ENCODE measurements around the gene PIM2. TPM values are rescaled to one million over a fixed set of nuclear protein-coding genes. Genes with fewer than 3 reads are reported as not detected.

Gene PIM2
- total and polyA plus RNA-seq, 2 experiments from 2014 or later = 11.5 to 16.8 TPM

- Histone ChIP-seq H3K9me2 (replicated peaks; ENCODE audit: insufficient read depth) (no peaks in the 10 kb centered on the region), H3K4me3 (no peak overlapping the region), H3K79me2 (peaks cover 17% of the 10 kb centered on the region), H3K4me1 (ENCODE audit: insufficient read depth) (no peaks in the 10 kb centered on the region), H3K9me3 (ENCODE audit: low read depth) (no peaks in the 10 kb centered on the region), H3K36me3 (replicated peaks; ENCODE audit: insufficient read depth, low read depth) (no peaks in the 10 kb centered on the region), H3K27me3 (no peaks in the 10 kb centered on the region), H4K20me1 (ENCODE audit: insufficient read depth, poor library complexity, severe bottlenecking) (no peaks in the 10 kb centered on the region), H3K4me2 (no peak overlapping the region), H2AFZ (no peak overlapping the region), H3K27ac (no peak overlapping the region)
- TF ChIP-seq EZH2 (IDR thresholded peaks at IDR 0.05; ENCODE audit: borderline replicate concordance) = no peak
- TF ChIP-seq EZH2phosphoT487 (IDR thresholded peaks at IDR 0.05; ENCODE audit: low read depth, severe bottlenecking, unreplicated experiment) = no peak
- no peak for TF ChIP-seq CTCF (IDR thresholded peaks at IDR 0.05; ENCODE audit: poor library complexity)
- no peak for DNase-seq (ENCODE audit: low spot score)
- 90% methylated on average over 14 of the region's 14 CpGs for WGBS (ENCODE audit: low lambda C conversion rate, missing lambda C conversion rate)
Measured at GRCh38 chrX:48902776-48903175, 16.0 kb downstream of the PIM2 start.

- WGBS (ENCODE audit: low lambda C conversion rate, missing lambda C conversion rate) = 97% methylated on average over 20 of the region's 20 CpGs
- Histone ChIP-seq H2AFZ (no peak overlapping the region), H3K79me2 (peaks cover 17% of the 10 kb centered on the region), H3K4me3 (no peak overlapping the region), H4K20me1 (ENCODE audit: insufficient read depth, poor library complexity, severe bottlenecking) (no peaks in the 10 kb centered on the region), H3K27me3 (no peaks in the 10 kb centered on the region), H3K4me2 (no peak overlapping the region), H3K9me3 (ENCODE audit: low read depth) (no peaks in the 10 kb centered on the region), H3K36me3 (replicated peaks; ENCODE audit: insufficient read depth, low read depth) (no peaks in the 10 kb centered on the region), H3K4me1 (ENCODE audit: insufficient read depth) (no peaks in the 10 kb centered on the region), H3K27ac (no peak overlapping the region), H3K9me2 (replicated peaks; ENCODE audit: insufficient read depth) (no peaks in the 10 kb centered on the region)
- no peak for DNase-seq (ENCODE audit: low spot score)
- TF ChIP-seq EZH2phosphoT487 (IDR thresholded peaks at IDR 0.05; ENCODE audit: low read depth, severe bottlenecking, unreplicated experiment) = no peak
- TF ChIP-seq CTCF (IDR thresholded peaks at IDR 0.05; ENCODE audit: poor library complexity) = no peak
- TF ChIP-seq EZH2 (IDR thresholded peaks at IDR 0.05; ENCODE audit: borderline replicate concordance) = no peak
Measured at GRCh38 chrX:48902135-48902534, 16.7 kb downstream of the PIM2 start.

GRCh38 chrX:48901069-48901468 lies 17.8 kb downstream of the PIM2 start:
- no peak overlapping the region for H3K4me2 ChIP-seq
- no peaks in the 10 kb centered on the region for H3K27me3 ChIP-seq
- peaks cover 23% of the 10 kb centered on the region for H3K79me2 ChIP-seq
- DNase-seq (ENCODE audit: low spot score) = no peak
- H3K9me3 ChIP-seq (ENCODE audit: low read depth) = no peaks in the 10 kb centered on the region
- no peaks in the 10 kb centered on the region for H4K20me1 ChIP-seq (ENCODE audit: insufficient read depth, poor library complexity, severe bottlenecking)
- no peaks in the 10 kb centered on the region for H3K36me3 ChIP-seq (replicated peaks; ENCODE audit: insufficient read depth, low read depth)
- WGBS (ENCODE audit: low lambda C conversion rate, missing lambda C conversion rate) = 88% methylated on average over 7 of the region's 7 CpGs
- TF ChIP-seq EZH2phosphoT487 (IDR thresholded peaks at IDR 0.05; ENCODE audit: low read depth, severe bottlenecking, unreplicated experiment) (no peak), EZH2 (IDR thresholded peaks at IDR 0.05; ENCODE audit: borderline replicate concordance) (no peak), CTCF (IDR thresholded peaks at IDR 0.05; ENCODE audit: poor library complexity) (no peak)
- H3K4me3 ChIP-seq = no peak overlapping the region
- no peak overlapping the region for H2AFZ ChIP-seq
- H3K9me2 ChIP-seq (replicated peaks; ENCODE audit: insufficient read depth) = no peaks in the 10 kb centered on the region
- H3K4me1 ChIP-seq (ENCODE audit: insufficient read depth) = no peaks in the 10 kb centered on the region
- no peak overlapping the region for H3K27ac ChIP-seq

DNA sequence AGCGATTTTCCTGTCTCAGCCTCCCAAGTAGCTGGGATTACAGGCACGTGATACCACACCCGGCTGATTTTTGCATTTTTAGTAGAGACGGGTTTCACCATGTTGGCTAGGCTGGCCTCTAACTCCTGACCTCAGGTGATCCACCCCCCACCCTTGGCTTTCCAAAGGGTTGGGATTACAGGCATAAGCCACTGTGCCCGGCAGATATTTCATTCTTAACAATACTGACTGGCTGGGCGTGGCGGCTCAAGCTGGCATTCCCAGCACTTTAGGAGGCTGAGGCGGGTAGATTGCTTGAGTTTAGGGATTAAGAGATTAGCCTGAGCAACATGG lies 19.8 kb downstream of the PIM2 start:
- Histone ChIP-seq H4K20me1 (ENCODE audit: insufficient read depth, poor library complexity, severe bottlenecking) (no peaks in the 10 kb centered on the region), H3K27ac (no peak overlapping the region), H3K4me2 (peak overlapping the region; percentile 76), H3K9me3 (ENCODE audit: low read depth) (no peaks in the 10 kb centered on the region), H3K9me2 (replicated peaks; ENCODE audit: insufficient read depth) (no peaks in the 10 kb centered on the region), H3K4me1 (ENCODE audit: insufficient read depth) (no peaks in the 10 kb centered on the region), H3K4me3 (no peak overlapping the region), H2AFZ (no peak overlapping the region), H3K27me3 (no peaks in the 10 kb centered on the region), H3K79me2 (peaks cover 31% of the 10 kb centered on the region), H3K36me3 (replicated peaks; ENCODE audit: insufficient read depth, low read depth) (no peaks in the 10 kb centered on the region)
- DNase-seq (ENCODE audit: low spot score) = no peak
- 90% methylated on average over 8 of the region's 8 CpGs for WGBS (ENCODE audit: low lambda C conversion rate, missing lambda C conversion rate)
- TF ChIP-seq CTCF (IDR thresholded peaks at IDR 0.05; ENCODE audit: poor library complexity) (no peak), EZH2phosphoT487 (IDR thresholded peaks at IDR 0.05; ENCODE audit: low read depth, severe bottlenecking, unreplicated experiment) (no peak), EZH2 (IDR thresholded peaks at IDR 0.05; ENCODE audit: borderline replicate concordance) (no peak)

Measured in hepatocyte (in vitro differentiated cells).